HG03571 (cell line): Measurements from ENCODE around the gene SPHK1.

Experiments used
- ATAC-seq: cut with Tn5 transposase; IDR thresholded peaks from one replicate; pipeline ENCODE4 v1.9.1; 2021; ENCODE audit not compliant: unreplicated experiment

Gene SPHK1

GRCh38 chr17:76432004-76432403, 47.6 kb downstream of the SPHK1 start:
- ATAC-seq: no peak

DNA sequence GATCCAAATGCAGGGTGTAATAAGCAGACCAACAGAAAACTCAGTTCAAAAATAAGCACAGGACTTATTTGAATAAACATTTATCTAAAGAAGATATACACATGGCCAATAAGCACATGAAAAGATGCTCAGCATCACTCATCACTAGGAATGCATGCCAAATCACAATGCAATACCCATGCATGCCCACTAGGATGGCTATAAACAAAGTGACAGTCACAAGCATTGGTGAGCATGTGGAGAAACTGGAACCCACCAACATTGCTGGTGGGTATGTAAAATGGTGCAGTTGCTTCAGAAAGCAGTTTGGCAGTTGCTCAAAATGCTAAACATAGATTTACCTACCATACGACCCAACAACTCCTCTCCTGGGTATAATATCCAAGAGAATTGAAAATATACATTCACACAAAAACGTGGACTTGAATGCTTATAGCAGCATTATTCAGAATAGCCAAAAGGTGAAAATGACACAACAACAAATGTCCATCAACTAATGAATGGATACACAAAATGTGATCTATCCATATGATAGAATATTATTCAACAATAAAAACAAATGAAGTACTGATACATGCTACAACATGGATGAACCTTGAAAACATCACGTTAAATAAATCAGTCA, 48.4 kb downstream of the SPHK1 start:
- ATAC-seq: no peak

GRCh38 chr17:76433693-76434092, 49.3 kb downstream of the SPHK1 start:
- ATAC-seq: no peak

- no peak for ATAC-seq
These were observed 50.5 kb downstream of the SPHK1 start for GRCh38 chr17:76434870-76435269.

DNA sequence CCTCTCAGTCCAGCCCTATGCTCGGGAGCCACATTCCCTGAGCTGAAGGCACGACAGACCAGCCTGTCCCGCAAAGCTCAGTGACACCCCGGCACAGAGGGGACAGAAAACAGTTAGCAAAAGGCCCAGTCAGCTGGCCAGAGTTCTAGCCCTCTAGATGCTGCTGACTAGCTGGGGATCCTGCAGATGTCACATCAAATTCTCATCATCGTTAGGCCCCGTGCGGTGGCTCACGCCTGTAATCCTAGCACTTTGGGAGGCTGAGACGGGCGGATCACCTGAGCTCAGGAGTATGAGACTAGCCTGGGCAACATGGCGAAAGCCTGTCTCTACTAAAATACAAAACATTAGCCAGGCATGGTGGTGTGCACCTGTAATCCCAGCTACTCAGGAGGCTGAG, 51.3 kb downstream of the SPHK1 start:
- no peak for ATAC-seq
